ENCODE measurements around the gene PIR.

The PIR gene

GRCh38 chrX:15483891-15484290 is 9.2 kb downstream of the PIR start:
- DNase-seq (ENCODE audit: low spot score), result no peak

DNA sequence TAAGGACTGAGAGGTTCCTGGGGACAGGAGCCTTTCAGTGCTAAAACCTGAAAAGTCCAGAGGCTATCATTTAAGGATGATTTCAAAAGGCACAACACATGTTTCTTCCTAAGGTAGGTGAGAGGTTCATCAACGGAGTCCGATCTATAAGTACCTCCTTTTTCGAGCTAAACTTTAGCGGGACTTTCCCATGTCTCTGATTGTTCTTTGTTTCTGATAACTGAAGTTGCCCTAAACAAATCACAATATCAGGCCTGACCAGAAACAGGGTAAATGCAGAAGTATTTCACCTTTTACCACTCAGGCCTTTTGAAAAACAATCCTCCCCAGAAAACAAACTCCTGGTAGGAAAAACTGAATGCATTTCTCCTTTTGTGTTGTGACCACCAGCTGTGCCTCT is 17.6 kb downstream of the PIR start:
- peak; percentile 3 for DNase-seq (ENCODE audit: low spot score)

- DNase-seq (ENCODE audit: low spot score), result peak; percentile 64
Observed at GRCh38 chrX:15475021-15475420, 18.1 kb downstream of the PIR start.

- no peak for DNase-seq (ENCODE audit: low spot score)
Observed at GRCh38 chrX:15474028-15474427, 19.1 kb downstream of the PIR start.

DNA sequence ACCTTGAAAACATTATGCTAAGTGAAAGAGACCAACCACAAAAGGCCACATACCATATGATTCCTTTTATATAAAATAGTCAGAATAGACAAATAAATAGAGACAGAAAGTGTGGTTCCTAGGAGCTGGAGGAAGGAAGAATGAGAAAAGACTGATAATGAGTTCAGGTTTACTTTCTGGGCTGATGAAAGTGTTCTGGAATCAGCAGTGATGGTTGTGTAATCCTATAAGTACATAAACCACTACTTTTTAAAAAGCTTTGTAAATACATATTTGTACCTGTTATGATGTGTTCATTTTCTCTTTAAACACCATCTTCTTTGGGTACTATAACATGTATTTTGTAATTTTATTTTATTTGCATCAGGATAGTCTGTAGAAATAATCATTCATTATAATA is 20.6 kb downstream of the PIR start:
- no peak for DNase-seq (ENCODE audit: low spot score)

DNA sequence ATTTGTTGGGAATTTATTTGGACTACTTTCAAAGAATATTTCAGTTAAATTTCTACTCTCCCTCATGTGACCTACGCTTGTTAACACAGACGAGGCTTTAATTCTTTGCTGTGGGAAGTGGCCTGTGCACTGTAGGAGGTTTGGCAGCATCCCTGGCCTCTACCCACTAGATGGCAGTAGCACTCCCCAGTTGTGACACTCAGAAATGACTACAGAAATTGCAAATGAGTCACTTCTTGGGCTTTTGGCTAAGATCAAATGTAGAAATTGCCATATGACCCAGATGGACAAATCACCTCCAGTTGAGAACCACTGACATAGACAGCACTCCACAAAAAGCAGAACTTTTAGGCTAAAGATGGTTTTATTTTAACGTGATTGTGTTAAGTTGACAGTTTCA is 22.1 kb downstream of the PIR start:
- DNase-seq (ENCODE audit: low spot score), result peak; percentile 53

GRCh38 chrX:15469613-15470012 is 23.5 kb downstream of the PIR start:
- DNase-seq (ENCODE audit: low spot score), result no peak

DNA sequence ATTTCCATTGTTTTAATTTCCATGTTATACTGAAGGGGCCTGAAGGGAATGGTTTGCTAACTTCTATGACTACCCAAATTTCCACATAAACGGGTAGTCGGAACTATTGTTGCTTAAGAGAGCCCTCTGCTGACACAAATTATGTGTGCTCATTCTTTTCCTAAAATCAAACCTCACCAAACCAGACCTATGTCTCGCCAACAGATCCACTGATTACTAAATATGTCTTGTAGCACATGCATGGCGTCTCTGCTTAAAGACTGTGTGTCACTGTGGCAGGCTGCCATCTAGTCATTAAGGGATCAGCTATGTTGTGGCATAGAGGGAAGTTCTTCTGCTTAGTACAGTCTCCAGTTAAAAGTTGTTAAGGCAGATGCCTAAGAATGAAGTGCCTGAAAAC is 25.1 kb downstream of the PIR start:
- no peak for DNase-seq (ENCODE audit: low spot score)

- DNase-seq (ENCODE audit: low spot score), result no peak
Observed at GRCh38 chrX:15465896-15466651, 27.1 kb downstream of the PIR start.

- no peak for DNase-seq (ENCODE audit: low spot score)
Observed at GRCh38 chrX:15465347-15465746, 27.8 kb downstream of the PIR start.

GRCh38 chrX:15464704-15465103 is 28.4 kb downstream of the PIR start:
- DNase-seq (ENCODE audit: low spot score), result no peak

DNA sequence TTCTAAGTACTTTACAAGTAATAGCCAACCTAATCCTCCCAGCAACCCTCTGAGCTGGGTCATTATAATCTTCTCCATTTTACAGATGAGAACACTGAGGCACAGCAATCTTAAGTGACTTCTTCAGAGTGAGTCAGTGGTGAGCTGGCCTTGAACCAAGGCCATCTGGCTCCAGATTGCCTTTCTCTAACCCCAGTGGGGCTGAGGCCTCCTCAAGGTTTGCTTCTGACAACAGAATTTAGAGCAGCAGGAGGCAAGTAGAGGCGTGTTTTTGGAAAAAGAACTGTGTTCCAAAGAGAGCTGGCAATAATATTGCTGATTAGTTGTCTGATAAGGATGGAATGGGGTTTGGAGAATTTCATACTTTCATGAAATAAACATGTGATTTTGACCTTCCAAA is 41.2 kb downstream of the PIR start:
- no peak for DNase-seq (ENCODE audit: low spot score)

DNA sequence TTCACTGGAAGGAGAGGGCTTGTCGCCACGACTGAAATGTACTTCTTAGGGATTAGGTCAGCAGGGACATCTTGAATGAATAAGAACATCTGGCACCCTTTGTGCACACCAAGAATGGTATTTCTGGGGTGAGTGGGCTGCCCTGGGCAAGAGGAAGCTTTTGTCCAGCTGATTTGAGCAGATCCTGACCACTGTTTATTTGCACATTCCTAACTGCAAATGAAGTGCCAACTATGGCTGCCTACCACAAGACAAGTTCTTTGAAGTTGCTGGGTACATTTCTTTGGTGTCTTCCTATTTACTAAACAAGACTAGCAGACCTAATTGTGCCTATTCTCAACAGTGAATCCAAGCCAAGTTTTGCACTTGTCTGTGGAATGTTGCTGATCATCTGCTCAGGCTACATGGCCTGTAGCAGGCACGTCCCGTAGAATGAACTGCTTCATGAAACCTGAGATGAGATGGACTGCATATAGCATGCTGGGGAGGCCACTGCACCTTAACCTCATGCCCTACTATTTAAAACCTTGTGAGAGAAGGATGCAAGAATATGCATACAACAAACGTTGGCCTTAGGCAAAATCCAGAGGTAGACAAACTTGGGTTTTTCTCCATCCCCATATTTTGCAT is 45.0 kb downstream of the PIR start:
- DNase-seq (ENCODE audit: low spot score), result no peak

- no peak for DNase-seq (ENCODE audit: low spot score)
Observed at GRCh38 chrX:15441464-15441863, 51.7 kb downstream of the PIR start.

DNA sequence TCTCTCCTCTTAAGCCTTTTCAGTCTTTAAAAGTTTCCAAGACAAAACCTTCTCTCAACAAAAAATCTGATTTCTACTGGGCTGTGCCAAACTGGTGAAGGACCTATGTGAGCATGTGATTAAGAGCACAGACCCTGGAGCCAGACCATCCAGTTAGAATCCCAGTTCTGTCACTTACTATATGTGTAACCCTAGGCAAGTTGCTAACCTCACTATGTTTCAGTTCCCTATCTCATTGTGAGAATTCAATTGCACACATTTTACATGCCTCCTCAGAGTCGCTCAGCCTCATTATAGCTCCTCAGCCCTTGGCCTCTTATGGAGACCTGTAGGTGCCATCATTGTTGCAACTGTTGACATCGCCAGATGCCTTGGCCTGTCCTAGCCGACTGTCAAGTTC is 54.8 kb downstream of the PIR start:
- no peak for DNase-seq (ENCODE audit: low spot score)

- no peak for DNase-seq (ENCODE audit: low spot score)
Observed at GRCh38 chrX:15437724-15438123, 55.4 kb downstream of the PIR start.

DNA sequence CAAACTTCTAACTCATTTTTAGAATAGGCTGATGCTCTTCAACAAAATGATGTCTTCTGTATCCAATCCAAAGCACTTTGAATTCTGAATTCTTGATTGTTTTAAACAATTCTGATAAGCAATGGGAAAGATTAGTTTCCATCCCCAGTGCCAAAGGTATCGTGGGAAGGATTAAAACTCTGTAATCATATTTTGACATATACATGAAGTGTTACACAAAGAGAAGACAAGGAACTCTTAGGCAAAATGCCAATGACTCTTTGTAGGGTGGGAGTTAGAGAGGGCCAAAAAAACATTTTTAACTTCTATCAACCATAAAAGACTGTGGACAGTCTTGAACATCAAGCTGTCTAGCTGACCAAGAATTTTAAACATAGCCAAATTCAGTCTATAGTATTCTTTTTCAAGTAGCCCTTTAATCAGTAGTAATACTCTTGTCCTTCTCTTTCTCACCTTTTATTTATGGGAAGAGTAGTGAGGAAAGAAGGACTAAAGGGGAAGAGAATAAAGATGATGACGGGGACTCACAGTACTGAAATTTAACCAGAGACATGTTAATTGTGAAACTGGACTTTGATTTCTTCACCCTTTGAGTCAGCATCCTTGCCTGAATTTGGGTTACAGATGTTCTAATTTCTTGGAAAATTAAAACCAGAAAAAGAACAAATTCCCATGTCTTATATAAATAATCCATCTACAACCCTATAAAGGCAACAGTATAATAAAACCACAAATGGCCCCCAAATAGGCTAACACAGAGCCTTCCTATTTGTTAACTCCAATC is 57.1 kb downstream of the PIR start:
- DNase-seq (ENCODE audit: low spot score), result no peak

- DNase-seq (ENCODE audit: low spot score), result no peak
Observed at GRCh38 chrX:15434205-15434604, 58.9 kb downstream of the PIR start.

- DNase-seq (ENCODE audit: low spot score), result no peak
Observed at GRCh38 chrX:15430584-15430983, 62.5 kb downstream of the PIR start.

- no peak for DNase-seq (ENCODE audit: low spot score)
Observed at GRCh38 chrX:15430076-15430475, 63.1 kb downstream of the PIR start.

DNA sequence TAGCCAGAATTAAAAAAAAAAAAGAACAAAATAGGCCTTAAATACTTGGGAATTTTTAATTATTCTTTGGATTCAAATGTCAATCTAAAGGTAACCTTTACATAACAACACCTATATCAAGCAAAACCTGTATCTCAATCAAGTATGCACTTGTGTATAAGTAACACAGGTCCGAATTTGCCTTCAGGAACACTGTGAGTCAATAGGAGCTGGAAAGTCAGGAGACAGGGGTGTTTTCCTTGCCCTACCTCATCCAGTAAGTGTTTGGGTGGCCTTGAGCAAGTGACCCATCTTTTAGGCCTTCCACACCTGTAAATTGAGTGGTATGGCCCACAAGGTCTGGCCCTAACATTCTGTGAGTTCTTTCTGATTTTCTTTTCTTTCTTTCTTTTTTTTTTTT is 68.1 kb downstream of the PIR start:
- DNase-seq (ENCODE audit: low spot score), result no peak

GRCh38 chrX:15418707-15419181 is 74.4 kb downstream of the PIR start:
- DNase-seq (ENCODE audit: low spot score), result no peak
